ENCODE results near the gene CX3CL1. TPM values are rescaled to one million over a fixed set of nuclear protein-coding genes. Genes with fewer than 3 reads are reported as not detected.

Gene CX3CL1
- total and polyA plus RNA-seq, 2 of the 13 experiments (the other 11 are each of a cell fraction or from before 2014, with no cell fraction given): 57.3 to 60.8 TPM

DNA sequence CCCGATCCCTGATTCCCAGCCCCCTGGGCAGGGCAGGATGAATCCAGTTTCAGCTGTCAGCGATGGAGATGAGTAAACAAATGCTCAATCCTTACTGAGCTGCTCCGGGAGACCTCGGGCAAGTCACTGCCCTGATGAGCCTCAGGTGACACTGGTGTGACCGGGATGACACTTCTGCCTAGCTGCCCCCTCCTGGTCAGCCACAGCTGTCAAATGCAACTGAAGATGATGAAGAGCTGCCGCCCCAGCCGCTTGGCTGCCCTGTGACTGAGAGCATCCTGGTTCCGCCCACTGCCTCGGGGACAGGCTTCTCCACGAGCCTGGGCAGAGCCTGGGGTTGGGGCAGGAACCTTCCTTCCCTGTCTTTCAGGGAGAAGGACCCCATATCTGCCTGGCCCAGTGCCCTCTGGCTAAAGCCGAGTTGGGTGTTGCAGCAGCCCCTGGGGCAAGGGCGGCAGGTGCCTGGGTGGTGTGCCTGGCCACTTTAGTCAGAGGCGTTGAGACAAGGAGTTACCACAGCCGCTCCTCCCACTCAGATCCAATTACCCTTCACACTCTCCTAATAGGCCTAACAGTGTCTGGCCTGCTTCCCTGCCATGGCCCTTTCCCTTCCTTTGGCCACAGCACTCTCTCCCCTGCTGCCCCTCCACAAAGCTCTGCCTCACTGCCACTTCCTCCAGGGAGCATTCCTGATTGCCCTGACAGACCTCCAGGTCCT lies 37.7 kb downstream of the CX3CL1 start (continued):
- TF ChIP-seq SOX13 (IDR thresholded peaks at IDR 0.05) (no peak), SOX13 (CRISPR knock-in tag; conservative IDR thresholded peaks at IDR 0.05 in 1 of 2, IDR thresholded peaks at IDR 0.05 in 1 of 2) (no peak), ASH2L (IDR thresholded peaks at IDR 0.05; ENCODE audit: insufficient read length, low read depth, low read length) (no peak), JARID2 (CRISPR knock-in tag; IDR thresholded peaks at IDR 0.05; ENCODE audit: insufficient replicate concordance) (no peak), DMTF1 (CRISPR knock-in tag; IDR thresholded peaks at IDR 0.05) (no peak), KLF15 (CRISPR knock-in tag; IDR thresholded peaks at IDR 0.05; ENCODE audit: borderline replicate concordance) (no peak), POLR2AphosphoS5 (IDR thresholded peaks at IDR 0.05; ENCODE audit: low read depth, low read length) (no peak), ZNF3 (CRISPR knock-in tag; IDR thresholded peaks at IDR 0.05) (no peak), MEIS2 (CRISPR knock-in tag; IDR thresholded peaks at IDR 0.05) (no peak), STAT5B (CRISPR knock-in tag; IDR thresholded peaks at IDR 0.05) (no peak), SOX6 (IDR thresholded peaks at IDR 0.05) (no peak), SOX6 (CRISPR knock-in tag; IDR thresholded peaks at IDR 0.05) (no peak), CENPBD1 (CRISPR knock-in tag; IDR thresholded peaks at IDR 0.05; ENCODE audit: borderline replicate concordance, low read depth) (no peak), FOXC1 (CRISPR knock-in tag; IDR thresholded peaks at IDR 0.05; ENCODE audit: borderline replicate concordance) (no peak), ZNF570 (CRISPR knock-in tag; IDR thresholded peaks at IDR 0.05; ENCODE audit: borderline replicate concordance) (no peak), ZZZ3 (CRISPR knock-in tag; IDR thresholded peaks at IDR 0.05; ENCODE audit: borderline replicate concordance) (0 out of 2 replicates have a peak, but pooled peaks have one; percentile 31), XBP1 (CRISPR knock-in tag; IDR thresholded peaks at IDR 0.05) (no peak), CBX5 (CRISPR knock-in tag; IDR thresholded peaks at IDR 0.05; ENCODE audit: borderline replicate concordance) (no peak), ZFP36 (IDR thresholded peaks at IDR 0.05; ENCODE audit: borderline replicate concordance, low read depth, low read length, partially characterized antibody) (peak; percentile 58), ZNF362 (CRISPR knock-in tag; IDR thresholded peaks at IDR 0.05; ENCODE audit: borderline replicate concordance) (no peak), ZNF564 (CRISPR knock-in tag; IDR thresholded peaks at IDR 0.05) (no peak), SPEN (CRISPR knock-in tag; IDR thresholded peaks at IDR 0.05; ENCODE audit: low read depth) (no peak), NR2C2 (CRISPR knock-in tag; IDR thresholded peaks at IDR 0.05; ENCODE audit: borderline replicate concordance) (no peak), ZNF567 (CRISPR knock-in tag; IDR thresholded peaks at IDR 0.05; ENCODE audit: borderline replicate concordance) (no peak), ZSCAN12 (CRISPR knock-in tag; IDR thresholded peaks at IDR 0.05) (no peak), ZNF607 (CRISPR knock-in tag; IDR thresholded peaks at IDR 0.05; ENCODE audit: borderline replicate concordance) (no peak)
- TF ChIP-seq, protein P1, sequence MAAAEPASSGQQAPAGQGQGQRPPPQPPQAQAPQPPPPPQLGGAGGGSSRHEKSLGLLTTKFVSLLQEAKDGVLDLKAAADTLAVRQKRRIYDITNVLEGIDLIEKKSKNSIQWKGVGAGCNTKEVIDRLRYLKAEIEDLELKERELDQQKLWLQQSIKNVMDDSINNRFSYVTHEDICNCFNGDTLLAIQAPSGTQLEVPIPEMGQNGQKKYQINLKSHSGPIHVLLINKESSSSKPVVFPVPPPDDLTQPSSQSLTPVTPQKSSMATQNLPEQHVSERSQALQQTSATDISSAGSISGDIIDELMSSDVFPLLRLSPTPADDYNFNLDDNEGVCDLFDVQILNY (CRISPR knock-in tag; conservative IDR thresholded peaks at IDR 0.05): no peak

All from HepG2 (cell line).